GM12801 (cell line): ENCODE measurements around the gene BNIPL.

Experiments
- CTCF ChIP-seq: IDR thresholded peaks from one replicate; pipeline ENCODE4 v1.5.1; 2011; ENCODE audit warnings: control low read depth; ENCODE audit not compliant: insufficient read length; ENCODE audit errors: extremely low read depth

The BNIPL gene

GRCh38 chr1:151060007-151060656 lies 23.7 kb downstream of the BNIPL start, which contains the start of gene MLLT11:
Gene MLLT11, plus strand, starts transcription at chr1:151060397. Its CDS starts 6,828 bp downstream, at chr1:151067225.
- TF ChIP-seq CTCF = no peak

- TF ChIP-seq CTCF = no peak
Observed at GRCh38 chr1:151060657-151061421, 24.5 kb downstream of the BNIPL start.

- TF ChIP-seq CTCF = no peak
Observed at GRCh38 chr1:151061704-151062103, 25.3 kb downstream of the BNIPL start.

GRCh38 chr1:151062741-151063371 lies 26.5 kb downstream of the BNIPL start:
- no peak for TF ChIP-seq CTCF

- TF ChIP-seq CTCF = no peak
Observed at GRCh38 chr1:151065089-151065645, 28.8 kb downstream of the BNIPL start.

- TF ChIP-seq CTCF = no peak
Observed at GRCh38 chr1:151067185-151067584, 30.8 kb downstream of the BNIPL start.

- TF ChIP-seq CTCF = no peak
Observed at GRCh38 chr1:151069103-151069486, 32.7 kb downstream of the BNIPL start.
